GM19328 (cell line): ENCODE data around the gene ADA.
"Not testable (repeated sequence)": the region's sequence is repeated elsewhere in the genome, so short reads cannot be mapped to it uniquely, and the experiment has no call there.

Experiments
- ATAC-seq: cut with Tn5 transposase; IDR thresholded peaks from one replicate; pipeline ENCODE4 v1.9.1; 2021; ENCODE audit warnings: mild to moderate bottlenecking, moderate library complexity; ENCODE audit not compliant: unreplicated experiment

Gene ADA

DNA sequence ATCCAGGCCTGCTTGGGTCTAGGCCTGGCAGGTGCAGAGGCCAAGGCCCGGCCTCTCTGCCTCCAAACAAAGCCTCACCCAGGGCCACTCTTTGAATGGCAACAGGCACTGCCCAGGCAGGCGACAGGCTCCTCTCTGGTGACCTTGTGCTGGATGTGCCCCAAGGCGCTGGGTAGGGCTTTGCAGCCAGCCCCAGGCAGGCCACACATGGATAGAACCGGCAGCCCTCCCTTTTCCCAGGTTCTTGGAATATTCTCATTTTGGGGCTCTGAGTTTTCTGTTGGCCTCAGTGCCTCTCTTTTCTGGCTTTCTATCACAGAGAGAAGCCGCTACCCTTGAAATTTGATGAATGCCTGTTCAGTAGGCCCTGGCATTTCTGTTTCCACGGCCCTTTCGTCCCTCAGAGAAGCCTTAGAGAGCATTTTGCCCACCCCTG, 50.2 kb downstream of the ADA start:
- ATAC-seq, result no peak

DNA sequence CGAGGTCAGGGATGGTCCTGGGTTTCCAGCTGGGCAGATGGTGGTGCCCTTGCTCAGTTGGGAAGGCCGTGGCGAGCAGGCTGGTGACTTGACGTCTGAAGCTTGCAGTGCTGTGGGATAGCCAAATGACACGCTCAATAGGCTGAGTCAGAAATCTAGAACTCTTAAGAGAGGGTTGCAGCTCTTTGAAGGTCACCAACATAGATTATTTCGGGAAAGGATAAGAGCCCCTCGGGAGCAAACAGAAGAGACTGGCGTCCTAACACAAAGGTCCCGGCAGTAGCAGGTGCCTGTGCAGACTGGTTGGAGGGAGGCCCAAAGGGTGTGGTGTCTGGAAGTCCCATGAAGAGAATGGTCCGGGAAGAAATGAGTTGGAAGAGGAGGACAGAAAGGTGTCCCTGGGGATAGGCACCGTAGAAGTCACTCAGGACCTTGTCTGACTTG, 50.7 kb downstream of the ADA start:
- no peak for ATAC-seq

DNA sequence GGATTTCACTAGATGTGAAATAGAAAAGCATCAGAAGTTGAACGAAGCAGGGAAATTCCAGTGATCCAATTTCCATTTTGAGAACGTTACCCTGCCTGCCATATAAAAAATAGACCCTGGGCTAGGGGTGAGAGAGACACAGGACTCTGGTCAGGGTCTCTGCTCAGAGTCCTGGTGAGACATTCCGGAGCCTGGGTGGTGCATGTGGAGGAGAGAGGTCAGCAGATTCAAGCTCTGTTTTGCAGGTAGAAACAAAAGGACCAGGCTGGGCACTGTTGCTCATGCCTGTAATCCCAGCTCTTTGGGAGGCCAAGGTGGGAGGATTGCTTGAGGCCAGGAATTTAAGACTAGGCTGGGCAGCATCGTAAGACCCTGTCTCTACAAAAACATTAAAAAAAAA, 51.2 kb downstream of the ADA start:
- ATAC-seq, result no peak

DNA sequence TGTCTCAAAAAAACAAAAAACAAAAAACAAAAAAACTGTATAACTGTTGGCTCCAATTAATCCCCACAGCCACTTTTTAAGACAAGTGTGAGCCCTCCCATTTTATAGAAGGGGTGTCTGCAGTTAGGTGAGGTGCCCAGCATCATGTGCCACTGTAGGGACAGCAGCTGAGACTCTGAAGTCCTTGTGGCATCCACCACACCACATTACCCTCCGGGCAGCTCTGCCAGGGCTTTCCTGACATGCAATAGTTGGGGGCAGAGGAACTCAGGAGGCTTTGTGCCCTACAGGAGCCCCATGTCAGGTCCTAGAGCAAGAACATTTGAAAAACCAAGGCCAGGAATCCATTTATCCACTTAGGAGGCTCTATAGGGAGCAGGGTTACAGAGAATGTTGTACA, 51.8 kb downstream of the ADA start:
- no peak for ATAC-seq

DNA sequence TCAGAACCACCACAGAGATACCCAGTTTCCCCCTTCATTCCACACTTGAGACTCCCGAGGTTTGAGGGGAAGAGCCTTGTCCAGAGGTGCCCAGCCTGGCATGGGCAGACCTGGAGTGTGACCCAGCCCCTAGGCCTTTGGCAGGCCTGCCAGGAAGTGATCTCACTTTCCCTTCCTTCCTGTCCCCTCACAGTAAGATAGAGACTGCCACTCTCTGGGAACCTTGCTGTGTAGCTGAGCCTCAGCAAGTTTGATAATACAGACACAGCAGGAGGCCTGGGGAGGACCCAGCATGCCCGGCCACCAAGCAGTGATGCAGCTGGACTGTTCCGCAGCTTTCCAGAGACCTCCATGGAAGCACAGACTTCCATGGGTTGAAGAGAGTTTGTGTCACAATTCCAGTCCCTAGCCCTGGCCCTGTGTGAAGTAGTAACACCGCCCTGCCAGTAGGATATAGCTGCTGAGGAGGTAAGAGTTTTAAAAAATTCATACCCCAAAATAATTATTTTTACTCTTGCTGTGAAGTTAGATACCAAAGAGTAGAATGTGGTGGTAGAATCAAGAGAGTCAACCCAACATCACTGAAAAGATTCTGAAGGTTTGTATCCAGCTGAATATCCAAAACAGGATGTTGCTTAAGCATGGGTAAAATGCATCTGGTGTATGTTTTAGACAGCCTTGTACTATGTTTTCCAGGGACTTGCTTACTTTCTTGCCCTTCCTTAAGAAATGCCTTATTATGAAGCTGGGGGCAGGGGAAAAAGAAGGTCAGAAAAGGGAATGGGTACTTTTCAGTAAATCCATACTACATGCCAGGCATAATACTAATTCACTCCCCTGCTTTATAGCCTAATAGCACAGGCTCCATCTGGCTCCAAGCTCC, 52.8 kb downstream of the ADA start:
- ATAC-seq, result no peak

DNA sequence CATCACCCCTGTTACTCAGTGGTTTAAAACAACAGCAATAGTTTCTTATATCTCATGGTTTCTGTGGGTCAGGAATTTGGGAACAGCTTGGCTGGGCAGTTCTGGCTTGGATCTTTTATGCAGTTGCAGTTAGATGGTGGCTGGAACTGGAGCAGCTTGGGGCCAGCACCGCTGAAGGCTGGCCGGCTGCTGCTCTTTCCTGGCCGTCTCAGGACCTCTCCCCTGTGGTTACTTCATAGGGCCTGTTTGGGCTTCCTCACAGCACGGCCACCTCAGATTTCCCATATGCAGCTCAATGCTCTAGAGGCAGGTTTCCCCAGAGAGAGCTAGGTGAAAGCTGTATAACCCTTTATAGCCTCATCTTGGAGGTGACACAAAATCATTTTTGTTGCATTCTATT, 53.6 kb downstream of the ADA start:
- no peak for ATAC-seq

DNA sequence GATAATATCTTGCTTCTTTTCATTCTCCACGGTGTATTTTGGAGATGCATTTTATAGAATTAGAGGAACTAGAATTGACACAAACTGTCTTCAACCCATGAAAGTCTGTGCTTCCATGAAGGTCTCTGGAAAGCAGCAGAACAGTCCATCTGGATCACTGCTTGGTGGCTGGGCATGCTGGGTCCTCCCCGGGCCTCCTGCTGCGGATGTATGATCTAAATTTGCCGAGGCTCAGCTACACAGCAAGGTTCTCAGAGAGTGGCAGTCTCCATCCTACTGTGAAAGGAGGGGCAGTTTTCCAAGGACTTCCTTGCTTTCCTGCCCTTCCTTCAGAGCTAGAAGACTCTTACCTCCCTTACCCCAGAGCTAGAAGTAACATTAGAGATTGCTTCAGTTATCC, 54.0 kb downstream of the ADA start:
- no peak for ATAC-seq

DNA sequence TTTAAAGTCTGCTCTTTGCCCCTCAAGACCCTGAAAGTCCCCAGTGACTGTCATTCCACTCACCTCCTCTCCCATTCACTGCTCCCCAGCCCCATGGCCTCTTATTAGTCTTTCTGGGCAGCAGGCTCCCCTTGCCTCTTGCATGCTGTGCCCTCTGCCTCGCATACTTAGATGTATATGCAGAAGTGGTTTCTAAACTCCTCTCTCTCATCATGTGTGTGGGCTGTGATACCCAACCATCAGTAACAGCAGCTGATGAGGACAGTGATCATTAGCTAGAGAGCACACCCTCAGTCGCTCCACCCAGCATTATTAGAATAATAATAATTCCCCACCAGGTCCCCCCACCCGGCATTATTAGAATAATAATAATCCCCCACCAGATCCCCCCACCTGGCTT, 54.6 kb downstream of the ADA start:
- ATAC-seq, result no peak

DNA sequence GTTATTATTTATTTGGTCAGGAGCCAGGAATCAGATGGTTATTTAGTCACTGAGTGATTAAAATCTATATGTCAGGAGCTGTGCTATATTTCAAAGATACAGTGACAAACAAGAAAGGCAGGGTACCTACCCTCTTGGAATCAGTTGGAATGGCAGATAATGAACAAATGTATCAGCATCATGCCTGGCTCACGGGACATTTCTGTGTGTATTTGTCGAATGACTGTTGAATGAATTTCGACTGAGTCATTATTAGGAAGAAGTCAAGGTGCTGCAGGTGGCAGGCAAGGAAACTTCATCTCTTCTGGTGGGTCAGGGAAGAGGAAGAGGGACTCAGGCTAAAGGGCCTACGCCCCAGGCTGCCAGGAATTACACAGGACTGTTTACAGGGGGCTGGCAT, 55.5 kb downstream of the ADA start:
- no peak for ATAC-seq

DNA sequence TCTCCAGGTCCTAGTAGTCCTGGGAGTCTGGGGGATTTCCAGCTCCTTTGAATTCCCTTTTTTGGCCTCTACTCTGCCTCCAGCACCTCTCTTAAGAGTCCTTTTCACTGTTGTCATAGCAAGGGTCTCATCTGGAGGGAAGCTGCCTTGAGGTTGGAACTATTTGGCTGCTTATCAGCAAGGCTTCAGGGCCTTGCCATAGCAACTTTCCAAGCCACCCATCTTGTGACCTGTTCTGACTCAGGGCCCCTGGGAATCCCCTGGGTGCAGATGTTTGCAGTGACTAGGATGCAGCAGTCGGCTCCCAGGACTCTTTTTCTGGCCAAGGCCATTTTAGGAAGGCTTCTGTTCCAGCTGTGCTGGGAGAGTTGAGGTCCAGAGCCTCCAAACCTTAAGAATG, 56.8 kb downstream of the ADA start:
- ATAC-seq, result no peak

DNA sequence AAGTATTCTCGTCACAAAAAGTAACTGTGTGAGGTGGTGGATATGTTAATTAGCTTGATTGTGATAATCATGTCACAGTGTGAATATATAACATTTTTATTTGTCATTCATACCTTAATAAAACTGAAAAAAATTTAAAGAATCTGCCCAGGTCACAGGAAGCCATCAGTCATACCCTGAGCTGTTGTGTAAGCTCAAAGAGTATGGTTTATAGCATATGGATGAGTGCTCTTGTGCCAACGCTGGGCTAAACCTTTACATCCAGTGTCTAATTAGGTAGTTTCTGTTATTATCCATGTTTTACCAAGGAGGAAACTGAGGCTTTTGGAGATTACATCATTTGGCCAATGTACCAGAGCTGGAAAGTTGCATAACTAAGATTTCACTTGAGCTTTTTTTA, 57.7 kb downstream of the ADA start:
- ATAC-seq, result no peak

DNA sequence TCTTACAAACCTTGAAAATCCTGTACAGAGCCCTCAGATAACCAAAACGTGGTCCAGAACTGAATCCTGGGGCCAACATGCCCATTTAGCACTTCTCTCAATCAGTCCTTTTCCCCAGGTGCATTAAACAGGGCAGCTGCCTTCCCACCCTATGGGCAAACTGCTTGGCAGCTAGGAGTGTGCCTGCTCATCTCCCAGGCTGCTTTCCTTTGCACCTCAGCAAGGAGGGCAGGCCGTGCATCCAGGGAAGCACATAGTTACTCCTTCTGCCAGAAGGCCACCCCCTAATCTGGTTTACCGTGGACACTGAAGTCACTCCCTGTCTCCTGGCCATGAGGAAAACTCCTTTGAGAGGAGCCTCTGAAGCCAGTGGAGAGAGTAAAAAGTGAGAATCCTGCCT, 59.1 kb downstream of the ADA start:
- no peak for ATAC-seq

DNA sequence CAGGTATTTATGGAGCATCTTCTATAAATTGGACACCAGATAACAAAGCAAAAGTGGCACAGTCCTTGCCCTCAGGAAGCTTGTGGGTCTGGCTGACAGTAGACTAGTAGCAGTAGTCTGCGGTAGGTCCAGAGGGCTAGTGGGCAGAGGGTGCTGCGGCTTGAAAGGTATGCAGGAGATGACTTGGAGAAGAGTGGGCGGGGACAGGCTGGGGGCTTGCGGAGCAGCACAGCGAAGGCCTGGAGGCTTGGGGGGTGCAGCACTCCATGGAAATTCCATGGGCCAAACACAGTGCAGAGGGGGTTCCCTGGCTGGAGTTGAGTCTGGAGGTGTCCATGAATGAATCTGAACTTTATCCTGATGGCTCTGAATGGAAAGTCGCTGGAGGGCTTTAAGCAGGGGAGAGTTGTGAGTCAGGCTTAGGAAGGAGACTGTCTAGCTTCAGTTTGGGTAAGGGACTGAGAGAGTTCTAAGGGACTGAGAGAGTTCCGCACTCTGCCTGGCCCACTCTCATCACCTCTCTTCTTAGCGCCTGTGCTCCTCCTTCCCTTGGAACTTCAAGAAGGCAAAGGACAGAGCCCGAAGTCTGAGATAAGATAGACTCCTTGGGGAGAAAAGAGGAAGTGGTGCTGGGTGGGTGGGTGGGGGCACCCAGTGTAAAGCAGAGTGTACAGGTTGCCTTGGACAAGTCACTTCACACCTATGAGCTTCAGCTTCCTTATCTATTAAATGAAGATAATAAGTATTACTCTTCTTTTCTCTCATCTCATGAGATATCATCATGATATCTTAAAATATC, 60.3 kb downstream of the ADA start:
- no peak for ATAC-seq

DNA sequence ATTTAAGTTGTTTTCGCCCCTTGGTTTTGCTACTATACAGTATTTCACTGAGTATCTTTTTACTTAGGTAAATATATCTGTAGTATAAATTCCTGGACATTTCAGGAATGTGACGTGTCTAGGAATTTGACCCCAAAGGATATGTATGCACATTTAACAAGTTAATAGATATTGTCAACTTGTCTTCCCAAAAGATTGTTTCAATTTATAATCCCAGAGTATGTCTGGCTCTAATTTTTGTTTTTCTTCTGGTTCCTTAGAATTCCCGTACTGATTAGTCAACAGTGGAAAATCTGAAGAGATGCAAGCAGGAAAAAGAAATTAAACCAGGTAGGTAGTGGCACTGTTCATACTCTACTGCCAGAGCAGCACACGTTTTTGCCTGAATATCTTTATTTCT, 62.0 kb downstream of the ADA start:
- ATAC-seq, result no peak

DNA sequence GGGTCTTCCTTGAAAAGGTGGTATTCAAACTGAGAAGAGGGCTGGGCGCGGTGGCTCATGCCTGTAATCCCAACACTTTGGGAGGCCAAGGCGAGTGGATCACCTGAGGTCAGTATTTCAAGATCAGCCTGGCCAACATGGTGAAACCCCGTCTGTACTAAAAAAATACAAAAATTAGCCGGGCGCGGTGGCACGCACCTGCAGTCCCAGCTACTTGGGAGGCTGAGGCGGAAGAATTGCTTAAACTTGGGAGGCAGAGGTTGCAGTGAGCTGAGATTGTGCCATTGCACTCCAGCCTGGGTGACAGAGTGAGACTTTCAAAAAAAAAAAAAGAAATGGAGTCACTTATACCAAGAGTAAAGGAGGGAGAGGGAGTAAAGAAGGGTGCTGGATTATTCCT, 63.2 kb downstream of the ADA start:
- ATAC-seq, result not testable (repeated sequence)

DNA sequence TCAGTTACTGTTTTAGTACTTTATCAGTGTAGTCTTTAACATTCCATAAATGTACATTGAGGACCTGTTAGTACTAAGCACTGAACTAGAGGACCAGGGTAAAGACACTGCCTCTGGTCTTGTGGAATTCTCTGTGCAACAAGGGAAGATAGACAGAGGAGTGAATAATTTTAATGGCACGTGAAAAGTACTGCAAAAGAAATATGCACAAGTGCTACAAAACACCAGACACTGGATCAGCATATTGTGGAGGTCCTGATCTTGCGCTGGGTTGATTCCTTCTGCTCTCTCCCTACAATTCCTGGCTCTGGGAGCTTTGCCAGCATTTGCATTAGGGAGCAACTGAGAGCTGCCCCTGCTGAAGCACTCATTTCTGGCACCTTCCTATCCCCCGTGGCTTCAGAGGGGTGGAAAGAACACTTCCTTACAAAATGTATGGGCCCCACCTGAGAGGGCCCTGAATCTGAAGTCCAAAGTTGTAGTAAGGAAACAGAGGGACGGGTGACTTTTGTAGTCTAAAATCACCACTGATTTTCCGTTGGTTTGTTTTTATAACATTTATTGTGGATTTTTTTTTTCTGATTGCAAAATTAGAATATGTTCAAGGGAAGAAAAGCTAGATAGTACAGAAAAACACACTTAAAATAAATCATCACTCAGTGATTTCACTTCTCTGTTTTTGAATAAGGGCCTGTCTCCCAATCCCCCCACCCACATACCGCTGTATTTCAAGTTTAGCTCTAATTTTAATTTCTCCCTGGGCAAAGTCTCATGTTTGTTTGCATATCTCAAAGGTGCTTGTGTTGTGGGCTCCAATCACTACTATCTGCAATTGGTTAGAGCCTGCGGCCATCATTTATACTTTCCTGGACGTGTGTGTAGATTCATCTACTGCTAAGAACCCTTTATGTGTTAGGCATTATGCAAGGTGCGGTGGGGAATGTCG, 64.2 kb downstream of the ADA start:
- ATAC-seq, result no peak

DNA sequence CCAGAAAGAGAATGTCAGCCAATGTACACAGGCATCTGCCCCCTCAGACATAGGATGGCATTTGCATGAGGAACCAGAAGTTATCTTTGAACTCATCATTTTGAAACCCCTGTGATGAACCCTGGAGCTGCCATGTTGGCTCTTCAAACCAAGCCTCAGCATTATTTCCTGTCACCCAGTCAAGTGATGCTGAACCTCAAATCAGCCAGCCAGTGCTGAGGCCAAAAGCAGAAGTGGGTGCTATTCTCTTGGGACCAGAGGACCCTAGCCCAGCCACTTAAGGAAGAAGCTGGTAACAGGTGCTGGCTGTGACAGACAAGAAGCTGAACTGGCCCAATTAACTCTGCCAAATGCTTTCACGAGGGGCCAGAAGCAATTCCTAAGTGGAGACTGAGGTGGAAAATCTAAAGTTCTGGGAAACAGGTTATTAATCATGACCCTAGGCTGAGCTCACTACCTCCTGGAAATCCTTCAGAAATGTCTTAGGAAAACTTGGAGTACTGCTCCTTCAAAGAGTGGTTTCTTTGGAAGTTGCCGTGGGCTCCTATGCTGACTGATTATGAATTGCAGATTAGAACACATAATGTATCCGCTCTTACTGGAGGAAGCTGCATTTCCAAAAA, 65.1 kb downstream of the ADA start:
- peak; percentile 71 for ATAC-seq

DNA sequence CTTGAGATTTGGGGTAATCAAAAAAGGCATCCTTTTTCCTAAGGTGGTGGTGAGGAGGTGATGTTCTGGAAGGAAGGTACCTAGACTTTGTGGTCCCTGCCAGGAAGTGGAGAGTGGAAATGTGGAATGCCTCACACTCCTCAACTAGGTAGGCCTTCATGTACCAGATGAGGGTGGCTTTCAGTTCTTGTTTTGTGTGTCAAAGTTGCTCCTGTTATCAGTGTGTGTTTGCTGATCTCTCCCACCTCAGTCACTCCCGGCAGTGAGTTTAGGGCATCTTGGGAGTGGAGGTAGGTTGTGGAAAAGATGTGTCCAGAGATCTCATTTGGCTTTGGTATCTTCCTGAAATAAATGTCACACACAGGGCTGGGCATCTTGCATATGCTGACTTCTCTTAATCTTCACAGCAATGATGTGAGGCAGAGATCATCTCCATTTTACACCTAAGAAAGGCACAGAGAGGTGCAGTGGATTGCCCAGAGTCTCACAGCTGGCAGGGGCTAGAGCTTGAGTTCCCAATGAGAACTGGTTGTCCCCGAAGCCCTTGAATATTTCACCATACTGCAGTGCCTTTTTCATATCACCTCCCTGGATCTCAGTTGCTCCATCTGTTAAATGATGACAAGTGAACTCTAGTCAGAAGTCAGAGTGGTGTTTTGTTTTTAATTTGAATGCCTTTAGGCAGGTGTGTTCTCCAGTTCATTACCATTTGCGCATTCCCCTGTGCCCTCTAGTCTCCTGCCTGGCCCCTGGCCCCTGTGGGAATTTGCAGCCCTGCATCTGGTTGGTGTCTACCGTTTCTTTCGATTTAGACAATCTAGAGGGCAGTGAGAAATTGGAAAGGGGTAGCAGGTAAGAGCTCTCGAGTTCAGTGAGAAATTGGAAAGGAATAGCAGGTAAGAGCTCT, 66.2 kb downstream of the ADA start:
- ATAC-seq, result no peak

DNA sequence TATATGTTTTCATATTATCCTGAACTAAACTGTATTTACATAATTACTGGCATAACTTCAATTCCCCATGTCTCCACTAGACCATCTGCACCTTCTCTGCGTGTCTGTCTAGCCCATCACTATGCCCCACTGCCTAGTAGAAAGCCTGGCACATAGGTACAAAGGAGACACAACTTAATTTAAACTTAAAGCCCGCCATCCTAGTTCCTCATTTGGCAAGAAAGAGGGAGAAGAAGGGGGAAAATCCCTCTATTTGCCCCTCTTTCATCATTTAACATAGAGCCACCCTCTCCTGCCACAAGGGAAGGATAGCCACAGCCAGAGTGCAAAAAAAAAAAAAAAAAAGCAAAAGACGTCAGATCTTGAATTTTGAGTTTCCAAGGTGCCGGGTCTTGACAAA, 67.3 kb downstream of the ADA start:
- ATAC-seq, result no peak

DNA sequence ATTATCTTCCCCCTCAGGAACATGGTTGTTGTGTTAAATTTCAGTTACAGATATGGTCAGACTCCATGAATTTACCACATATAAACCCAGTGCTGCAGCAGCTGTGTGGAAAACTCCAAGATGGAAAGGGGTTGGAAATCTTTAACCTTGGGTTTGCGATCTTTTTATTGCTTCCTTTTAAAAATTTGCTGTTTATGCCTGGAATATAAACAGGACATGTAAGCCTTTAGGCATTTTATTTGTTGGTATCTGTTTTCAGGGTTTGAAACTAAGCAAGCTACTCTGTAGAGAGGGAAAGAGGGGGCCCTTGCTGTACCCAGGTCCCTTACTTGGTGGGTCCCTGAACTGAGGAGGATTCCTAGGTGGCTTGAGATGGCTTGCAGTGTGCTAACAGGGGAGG, 68.3 kb downstream of the ADA start:
- ATAC-seq, result no peak
